Activated CD4-positive, alpha-beta T cell treated with anti-CD3 and anti-CD28 coated beads, Interleukin-2, amount 10 ng/mL, durations not matched to agents 24 days and 14 days (primary cell): Measurements from ENCODE around the gene KCNIP1. TPM values are rescaled to one million over a fixed set of nuclear protein-coding genes. Genes with fewer than 3 reads are reported as not detected.

Experiments used
- DNase-seq: peaks from one replicate; pipeline ENCODE4 v3.0.0; 2022
- H3K27ac Mint-ChIP-seq: one replicate; pipeline ENCODE4 v1.8.0; 2022; ENCODE audit warnings: mild to moderate bottlenecking, mixed read lengths
- H3K27me3 Mint-ChIP-seq: one replicate; pipeline ENCODE4 v1.8.0; 2022; ENCODE audit warnings: mixed read lengths
- H3K36me3 Mint-ChIP-seq: one replicate; pipeline ENCODE4 v1.8.0; 2022; ENCODE audit warnings: low read depth, mild to moderate bottlenecking, mixed read lengths
- H3K4me1 Mint-ChIP-seq: one replicate; pipeline ENCODE4 v1.8.0; 2021; ENCODE audit warnings: mixed read lengths
- H3K4me3 Mint-ChIP-seq: one replicate; pipeline ENCODE4 v1.8.0; 2022; ENCODE audit warnings: mild to moderate bottlenecking, moderate library complexity, mixed read lengths
- H3K9me3 Mint-ChIP-seq: one replicate; pipeline ENCODE4 v1.8.0; 2021; ENCODE audit warnings: mixed read lengths
- intact Hi-C: fragments of 100-400 bp; cut with micrococcal nuclease; formaldehyde crosslinking; loops from one replicate; pipeline ENCODE4 v1.15.1; 2023
- total RNA-seq: library from RNA; stranded (reverse); gene quantifications from 2 replicates; pipeline ENCODE4 v1.2.3, GENCODE V29; 2022

Gene KCNIP1
- total RNA-seq, 1 donor from 2014 or later: not detected

- intact Hi-C loops: no loop called here
- Mint-ChIP-seq H3K4me3 (no peak overlapping the region), H3K9me3 (no peaks in the 10 kb centered on the region), H3K27me3 (no peaks in the 10 kb centered on the region), H3K27ac (no peak overlapping the region), H3K4me1 (no peaks in the 10 kb centered on the region), H3K36me3 (no peaks in the 10 kb centered on the region)
- no peak for DNase-seq
These were observed 266.1 kb downstream of the KCNIP1 start for GRCh38 chr5:170769898-170770416.

- intact Hi-C loops: no loop called here
- Mint-ChIP-seq H3K4me1 (no peaks in the 10 kb centered on the region), H3K27ac (no peak overlapping the region), H3K4me3 (no peak overlapping the region), H3K36me3 (no peaks in the 10 kb centered on the region), H3K27me3 (no peaks in the 10 kb centered on the region), H3K9me3 (no peaks in the 10 kb centered on the region)
- no peak for DNase-seq
These were observed 267.7 kb downstream of the KCNIP1 start for GRCh38 chr5:170771496-170771895.

- no peak overlapping the region for H3K4me3 Mint-ChIP-seq
- no peaks in the 10 kb centered on the region for H3K9me3 Mint-ChIP-seq
- no peak overlapping the region for H3K27ac Mint-ChIP-seq
- H3K4me1 Mint-ChIP-seq: no peaks in the 10 kb centered on the region
- H3K36me3 Mint-ChIP-seq: no peaks in the 10 kb centered on the region
- H3K27me3 Mint-ChIP-seq: no peaks in the 10 kb centered on the region
- intact Hi-C loops: no loop called here
- no peak for DNase-seq
These were observed 269.5 kb downstream of the KCNIP1 start for GRCh38 chr5:170773024-170773985.

GRCh38 chr5:170774831-170775230 lies 271.0 kb downstream of the KCNIP1 start:
- intact Hi-C loops: no loop called here
- H3K27me3 Mint-ChIP-seq: no peaks in the 10 kb centered on the region
- no peak for DNase-seq
- H3K27ac Mint-ChIP-seq: no peak overlapping the region
- H3K4me1 Mint-ChIP-seq: no peaks in the 10 kb centered on the region
- H3K4me3 Mint-ChIP-seq: no peak overlapping the region
- no peaks in the 10 kb centered on the region for H3K36me3 Mint-ChIP-seq
- no peaks in the 10 kb centered on the region for H3K9me3 Mint-ChIP-seq

- intact Hi-C loops: no loop called here
- Mint-ChIP-seq H3K27me3 (no peaks in the 10 kb centered on the region), H3K4me3 (no peak overlapping the region), H3K9me3 (no peaks in the 10 kb centered on the region), H3K36me3 (no peaks in the 10 kb centered on the region), H3K27ac (no peak overlapping the region), H3K4me1 (no peaks in the 10 kb centered on the region)
- no peak for DNase-seq
These were observed 278.1 kb downstream of the KCNIP1 start for GRCh38 chr5:170781946-170782345.

- intact Hi-C loops: no loop called here
- H3K4me1 Mint-ChIP-seq: no peaks in the 10 kb centered on the region
- DNase-seq: no peak
- H3K27me3 Mint-ChIP-seq: no peaks in the 10 kb centered on the region
- no peaks in the 10 kb centered on the region for H3K36me3 Mint-ChIP-seq
- no peak overlapping the region for H3K4me3 Mint-ChIP-seq
- no peaks in the 10 kb centered on the region for H3K9me3 Mint-ChIP-seq
- H3K27ac Mint-ChIP-seq: no peak overlapping the region
These were observed 278.6 kb downstream of the KCNIP1 start for GRCh38 chr5:170782438-170782837.

- H3K27ac Mint-ChIP-seq: no peak within 1 kb of the TSS
- no peak for DNase-seq
These were observed 279.9 kb downstream of the KCNIP1 start, which contains the start of gene GABRP for GRCh38 chr5:170783498-170784247. GABRP (plus strand) TSS chr5:170783725; CDS start chr5:170788616, 4,891 bp downstream.

GRCh38 chr5:170785416-170785815 lies 281.6 kb downstream of the KCNIP1 start:
- Mint-ChIP-seq H3K27me3 (no peaks in the 10 kb centered on the region), H3K4me3 (no peak overlapping the region), H3K36me3 (no peaks in the 10 kb centered on the region), H3K27ac (no peak overlapping the region), H3K9me3 (no peaks in the 10 kb centered on the region), H3K4me1 (no peaks in the 10 kb centered on the region)
- intact Hi-C loops: no loop called here
- DNase-seq: no peak

More at GRCh38 chr5:170783498-170784247, 279.9 kb downstream of the KCNIP1 start, which contains the start of gene GABRP:
- H3K4me3 Mint-ChIP-seq: no peak within 1 kb of the TSS
- intact Hi-C loops: no loop called here
- no peaks in the 10 kb centered on the region for H3K36me3 Mint-ChIP-seq
- H3K4me1 Mint-ChIP-seq: no peaks in the 10 kb centered on the region
- H3K27me3 Mint-ChIP-seq: no peaks in the 10 kb centered on the region
- H3K9me3 Mint-ChIP-seq: no peaks in the 10 kb centered on the region

Other genes starting within 250 kb of the KCNIP1 start
- 278 and 283 TPM in 2 replicates for gene LCP2, start 206.2 kb upstream of the KCNIP1 start, total RNA-seq
- 0.07 TPM in 1 of 2 replicates, not detected in the other for gene KCNMB1, start 114.7 kb upstream of the KCNIP1 start, total RNA-seq